Kidney (tissue), 22 donors: ENCODE data around the gene IGLL5. TPM values are rescaled to one million over a fixed set of nuclear protein-coding genes. Genes with fewer than 3 reads are reported as not detected.

Experiments
- DNase-seq, 5 donors: peaks; one replicate each; pipeline ENCODE4 v3.0.0-alpha.2; 2013 to 2020
- FAIRE-seq: peaks from 2 replicates; lab custom pipeline; 2012; peaks lifted over from hg19 to GRCh38; lab: Jason Lieb, UNC
- H3K27ac ChIP-seq, 2 donors: one replicate each; pipeline ENCODE4 v1.7.0; 2013; ENCODE audit warnings: low read depth in 2 of 2, low read length in 2 of 2, inconsistent platforms in 1 of 2
- H3K27me3 ChIP-seq: one replicate; pipeline ENCODE4 v1.7.1; 2013; ENCODE audit warnings: low read length, inconsistent platforms; ENCODE audit not compliant: control insufficient read depth, insufficient read depth
- H3K36me3 ChIP-seq, 3 donors: one replicate each; pipeline versions ENCODE4 v1.7.0 to v1.7.1; 2013; ENCODE audit warnings: low read length in 3 of 3, control low read depth in 1 of 3, inconsistent platforms in 1 of 3; ENCODE audit not compliant: insufficient read depth in 3 of 3, control insufficient read depth in 2 of 3
- H3K4me1 ChIP-seq, 3 donors: one replicate each; pipeline versions ENCODE4 v1.7.0 to v1.7.1; 2013; ENCODE audit warnings: low read length in 3 of 3, inconsistent platforms in 1 of 3, low read depth in 1 of 3; ENCODE audit not compliant: control insufficient read depth in 2 of 3, insufficient read depth in 2 of 3
- H3K4me3 ChIP-seq, 3 donors: one replicate each; pipeline versions ENCODE4 v1.7.0 to v1.8.1; 2013; ENCODE audit warnings: low read length in 3 of 3, control low read depth in 1 of 3, inconsistent platforms in 1 of 3
- H3K9ac ChIP-seq, 3 donors: one replicate each; pipeline versions ENCODE4 v1.7.0 to v1.7.1; 2013; ENCODE audit warnings: low read length in 3 of 3, control low read depth in 1 of 3, inconsistent platforms in 1 of 3
- H3K9me3 ChIP-seq, 3 donors: one replicate each; pipeline versions ENCODE4 v1.7.0 to v1.7.1; 2013; ENCODE audit warnings: low read length in 3 of 3, control low read depth in 1 of 3, inconsistent platforms in 1 of 3; ENCODE audit not compliant: control insufficient read depth in 2 of 3, insufficient read depth in 1 of 3
- intact Hi-C: fragments of 100-400 bp; cut with DNase I; formaldehyde crosslinking; loops from one replicate; pipeline ENCODE4 v1.11.1; 2022
- long read RNA-seq, 10 donors: library from polyadenylated mRNA in 1 of 10; unstranded in 1 of 10; transcript quantifications; one replicate each; pipeline ENCODE4 v2.0.0 and lab custom pipeline, GENCODE V29; 2021 to 2026
- polyA plus RNA-seq: library from polyadenylated mRNA; stranded (reverse); fragments of 350-450 nt; fragmentation: Illumina TruSeq; extraction: RNeasy Lipid Tissue Mini Kit (QIAGEN cat#74804); gene quantifications from one replicate; pipeline ENCODE4 v1.2.3, GENCODE V29; 2014; ENCODE audit warnings: low read depth, low replicate concordance; ENCODE audit not compliant: insufficient read depth
- total RNA-seq: library from RNA; stranded (reverse); fragmentation: NEBNext Ultra II Directional; extraction: Animal tissue kit (Norgen Biotek cat#: 25700); gene quantifications from one replicate; pipeline ENCODE4 v1.2.1, GENCODE V29; 2021
- TF ChIP-seq, protein P1 (sequence below): IDR thresholded peaks from 3 replicates; pipeline ENCODE4 v1.5.1; 2012; ENCODE audit warnings: mild to moderate bottlenecking, moderate library complexity, borderline replicate concordance; ENCODE audit not compliant: insufficient read depth; ENCODE audit errors: extremely low read depth
- donor health status: control.
- donor health status: control.
- donor health status: control.
- donor health status: control.
- donor health status: control.
- donor health status: DM: yes; HTN: yes; CAD: no.
- donor health status: Normal renal cell carcinoma (clear cell type).

Gene IGLL5
- total RNA-seq (103 TPM), polyA plus RNA-seq (1.9 TPM)
- long read RNA-seq, donor 1, result 0 reads
- long read RNA-seq, donor 2, result 0 reads
- long read RNA-seq, donor 3, result 0 reads
- long read RNA-seq, donor 4, result 0 reads
- long read RNA-seq, donor 5, result 0 reads
- long read RNA-seq, donor 6, result 0 reads
- long read RNA-seq, donor 7, partial matches to known transcripts, result 0 of 2 reads
- long read RNA-seq, donor 7, other reads (novel, unspliced or antisense), result 1 of 2 reads
- long read RNA-seq, donor 8, result 0 reads
- long read RNA-seq, donor 9, result 0 reads
- long read RNA-seq, donor 10, result 0 reads

DNA sequence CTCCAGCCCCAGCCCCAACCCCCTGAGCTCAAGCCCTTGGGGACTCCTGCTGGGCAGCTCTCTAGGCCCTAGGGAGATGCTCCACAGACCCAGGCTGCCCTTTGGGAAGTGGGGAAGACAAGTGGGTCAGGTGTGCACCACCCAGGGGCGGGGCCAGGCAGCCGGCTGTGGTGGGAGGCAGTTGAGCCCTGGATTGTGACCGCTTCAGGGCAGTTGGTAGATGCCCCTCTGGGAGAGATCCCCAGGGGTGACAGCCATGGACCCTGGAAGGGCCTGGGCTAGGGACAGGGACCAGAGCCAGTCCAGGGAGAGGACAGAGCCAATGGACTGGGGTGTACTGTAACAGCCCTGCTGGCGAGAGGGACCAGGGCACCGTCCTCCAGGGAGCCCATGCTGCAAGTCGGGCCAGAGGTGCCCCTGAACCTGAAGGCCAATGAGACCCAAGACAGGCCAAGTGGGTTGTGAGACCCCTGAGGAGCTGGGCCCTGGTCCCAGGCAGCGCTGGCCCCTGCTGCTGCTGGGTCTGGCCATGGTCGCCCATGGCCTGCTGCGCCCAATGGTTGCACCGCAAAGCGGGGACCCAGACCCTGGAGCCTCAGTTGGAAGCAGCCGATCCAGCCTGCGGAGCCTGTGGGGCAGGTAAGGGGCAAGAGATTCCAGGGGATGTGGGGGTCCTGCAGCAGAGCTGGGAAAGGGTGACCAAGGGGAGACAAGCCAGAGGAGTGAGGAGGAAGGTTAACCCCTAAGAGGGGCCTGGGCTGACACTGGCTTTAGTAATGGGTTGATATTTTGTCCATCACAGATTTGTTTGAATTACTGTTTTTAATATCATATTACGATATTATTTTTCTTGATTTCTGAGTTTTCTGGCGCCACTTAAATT is at the start of gene IGLL5:
Gene IGLL5, plus strand, starts transcription at position 196 of the 883 bp plus-strand sequence. Its CDS starts 238 bp downstream, at position 434.
- FAIRE-seq, result no peak
- no peaks in the 10 kb centered on the region for H3K36me3 ChIP-seq
- TF ChIP-seq, protein P1, sequence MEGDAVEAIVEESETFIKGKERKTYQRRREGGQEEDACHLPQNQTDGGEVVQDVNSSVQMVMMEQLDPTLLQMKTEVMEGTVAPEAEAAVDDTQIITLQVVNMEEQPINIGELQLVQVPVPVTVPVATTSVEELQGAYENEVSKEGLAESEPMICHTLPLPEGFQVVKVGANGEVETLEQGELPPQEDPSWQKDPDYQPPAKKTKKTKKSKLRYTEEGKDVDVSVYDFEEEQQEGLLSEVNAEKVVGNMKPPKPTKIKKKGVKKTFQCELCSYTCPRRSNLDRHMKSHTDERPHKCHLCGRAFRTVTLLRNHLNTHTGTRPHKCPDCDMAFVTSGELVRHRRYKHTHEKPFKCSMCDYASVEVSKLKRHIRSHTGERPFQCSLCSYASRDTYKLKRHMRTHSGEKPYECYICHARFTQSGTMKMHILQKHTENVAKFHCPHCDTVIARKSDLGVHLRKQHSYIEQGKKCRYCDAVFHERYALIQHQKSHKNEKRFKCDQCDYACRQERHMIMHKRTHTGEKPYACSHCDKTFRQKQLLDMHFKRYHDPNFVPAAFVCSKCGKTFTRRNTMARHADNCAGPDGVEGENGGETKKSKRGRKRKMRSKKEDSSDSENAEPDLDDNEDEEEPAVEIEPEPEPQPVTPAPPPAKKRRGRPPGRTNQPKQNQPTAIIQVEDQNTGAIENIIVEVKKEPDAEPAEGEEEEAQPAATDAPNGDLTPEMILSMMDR, result no peak
- DNase-seq, result no peak
- H3K9ac ChIP-seq, result no peak within 1 kb of the TSS
- H3K27ac ChIP-seq, result no peak within 1 kb of the TSS
- H3K27me3 ChIP-seq, result no peaks in the 10 kb centered on the region
- H3K4me3 ChIP-seq, result no peak within 1 kb of the TSS
- no peaks in the 10 kb centered on the region for H3K4me1 ChIP-seq
- no peaks in the 10 kb centered on the region for H3K9me3 ChIP-seq
- intact Hi-C loops, result no loop called here

DNA sequence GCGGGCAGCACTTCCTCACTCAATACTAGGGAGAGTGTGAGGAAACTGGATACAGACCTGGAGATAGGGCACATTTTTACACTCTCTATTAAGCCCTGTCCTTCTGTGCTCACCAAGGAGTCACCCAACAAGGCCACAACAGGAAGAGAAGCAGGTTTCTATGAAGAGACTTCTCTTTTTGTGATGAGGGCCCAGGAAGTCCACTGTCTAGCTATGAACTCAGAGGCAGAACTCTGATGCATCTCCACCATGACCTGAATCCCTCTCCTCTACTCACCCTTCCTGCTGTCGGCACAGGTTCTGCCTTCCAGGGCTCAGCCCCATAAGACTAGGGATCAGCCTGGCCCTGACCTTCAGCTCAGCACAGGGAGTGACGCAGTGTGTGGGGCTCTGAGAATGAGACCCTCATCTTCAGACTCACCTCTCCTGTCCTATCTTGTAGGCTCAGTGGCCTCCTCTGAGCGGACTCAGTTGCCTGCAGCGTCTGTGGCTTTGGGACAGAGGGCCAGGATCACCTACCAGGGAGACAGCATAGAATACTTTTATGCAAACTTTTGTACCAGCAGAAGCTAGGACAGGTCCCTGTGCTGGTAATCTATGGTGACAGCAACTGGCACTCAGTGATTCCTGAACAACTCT is 49.3 kb upstream of the IGLL5 start:
- no peak overlapping the region for H3K27ac ChIP-seq
- FAIRE-seq, result no peak

DNA sequence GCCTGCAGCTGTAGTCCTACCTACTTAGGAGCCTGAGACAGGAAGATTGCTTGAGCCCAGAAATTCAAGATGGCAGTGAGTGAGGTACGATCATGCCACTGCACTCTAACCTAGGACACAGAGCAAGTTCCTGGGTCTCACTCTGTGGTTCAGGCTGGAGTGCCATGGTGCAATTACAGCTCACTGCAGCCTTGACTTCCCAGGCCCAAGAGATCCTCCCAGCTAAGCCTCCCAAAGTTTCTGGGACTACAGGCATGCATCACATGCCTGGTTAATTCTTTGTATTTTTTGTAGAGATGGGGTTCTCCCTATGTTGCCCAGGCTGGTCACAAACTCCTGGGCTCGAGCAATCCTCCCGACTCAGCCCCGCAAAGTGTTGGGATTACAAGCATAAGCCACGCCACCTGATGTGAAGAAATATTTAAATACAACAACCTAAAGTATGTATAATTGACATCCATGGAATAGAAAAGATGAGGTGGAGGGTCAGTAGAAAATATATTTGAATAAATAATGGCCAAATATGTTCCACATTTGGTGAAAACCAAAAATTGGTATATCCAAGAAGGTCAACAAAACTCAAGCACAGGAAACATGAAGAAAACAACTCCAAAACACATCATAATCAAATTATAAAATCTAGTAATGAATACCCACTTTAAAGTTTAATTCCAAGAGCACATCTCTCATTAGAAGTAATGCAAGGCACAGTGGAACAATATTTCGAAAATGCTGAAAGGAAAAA is 47.9 kb upstream of the IGLL5 start:
- Histone ChIP-seq H3K36me3 (no peaks in the 10 kb centered on the region), H3K27ac (no peak overlapping the region), H3K4me1 (no peaks in the 10 kb centered on the region), H3K9ac (no peak overlapping the region), H3K9me3 (no peaks in the 10 kb centered on the region), H3K27me3 (no peaks in the 10 kb centered on the region), H3K4me3 (no peak overlapping the region)
- no peak for FAIRE-seq
- no peak for DNase-seq
- TF ChIP-seq, protein P1, result no peak
- intact Hi-C loops, result no loop called here

More for the DNA sequence above, 49.3 kb upstream of the IGLL5 start:
- TF ChIP-seq, protein P1, result no peak
- no peak overlapping the region for H3K9ac ChIP-seq
- intact Hi-C loops, result no loop called here
- no peak overlapping the region for H3K4me3 ChIP-seq
- H3K27me3 ChIP-seq, result no peaks in the 10 kb centered on the region
- H3K9me3 ChIP-seq, result no peaks in the 10 kb centered on the region
- no peaks in the 10 kb centered on the region for H3K4me1 ChIP-seq
- DNase-seq, result no peak
- no peaks in the 10 kb centered on the region for H3K36me3 ChIP-seq
